SK-N-SH (cell line): ENCODE results near the gene LSP1. TPM values are rescaled to one million over a fixed set of nuclear protein-coding genes. Genes with fewer than 3 reads are reported as not detected.

ENCODE experiments used
- CTCF ChIA-PET: fragments of 300-600, 350-600 bp; formaldehyde crosslinking; extraction: SDS; loops from one replicate; lab custom pipeline; 2021; lab: Yijun Ruan, JAX
- POLR2A ChIA-PET: fragments of 350-600 bp; sonication (Branson Sonifier 250); formaldehyde crosslinking; extraction: SDS; loops from one replicate; lab custom pipeline; 2020; ENCODE audit warnings: antibody characterized with exemption, inconsistent platforms; lab: Yijun Ruan, JAX
- DNase-seq: peaks from one replicate; pipeline ENCODE4 v3.0.0; 2012
- H2AFZ ChIP-seq: fragments of 200-600 bp; sonication (generic); 2 replicates; pipeline ENCODE4 v1.8.1; 2016; ENCODE audit warnings: antibody characterized with exemption, mild to moderate bottlenecking, low read depth
- H3F3A ChIP-seq: fragments of 200-600 bp; sonication (generic); replicated peaks from 2 replicates; pipeline ENCODE3; 2016; ENCODE audit warnings: antibody characterized with exemption, mild to moderate bottlenecking; ENCODE audit not compliant: insufficient read depth
- H3K27ac ChIP-seq, 2 experiments: fragments of 200-500 bp in 1 of 2; fragments of 200-600 bp in 1 of 2; sonication (Bioruptor generic) in 1 of 2; sonication (generic), shearing (Covaris generic) in 1 of 2; 2 replicates each; pipeline versions ENCODE4 v1.5.1 to v1.6.1; 2014 to 2016; ENCODE audit warnings: low read depth in 2 of 2, inconsistent platforms in 1 of 2, low read length in 1 of 2, mild to moderate bottlenecking in 1 of 2, mixed read lengths in 1 of 2
- H3K27me3 ChIP-seq: fragments of 200-600 bp; sonication (generic), shearing (Covaris generic); 2 replicates; pipeline ENCODE4 v1.6.1; 2016; ENCODE audit warnings: mixed run types; ENCODE audit not compliant: insufficient read depth
- H3K36me3 ChIP-seq, 2 experiments: fragments of 200-500 bp in 1 of 2; fragments of 200-600 bp in 1 of 2; sonication (Bioruptor generic) in 1 of 2; sonication (generic) in 1 of 2; replicated peaks in 1 of 2; 2 replicates each; pipeline versions ENCODE3 to v1.5.1; 2014 to 2016; ENCODE audit warnings: low read length in 1 of 2, mild to moderate bottlenecking in 1 of 2; ENCODE audit not compliant: insufficient read depth in 2 of 2, control insufficient read depth in 1 of 2
- H3K4me1 ChIP-seq, 2 experiments: fragments of 200-500 bp in 1 of 2; fragments of 200-600 bp in 1 of 2; sonication (Bioruptor generic) in 1 of 2; sonication (generic), shearing (Covaris generic) in 1 of 2; 2 replicates each; pipeline versions ENCODE4 v1.5.1 to v1.6.1; 2014 to 2016; ENCODE audit warnings: low read depth in 1 of 2, low read length in 1 of 2, mixed run types in 1 of 2; ENCODE audit not compliant: insufficient read depth in 2 of 2, control insufficient read depth in 1 of 2
- H3K4me2 ChIP-seq: fragments of 200-600 bp; sonication (generic), shearing (Covaris generic); 2 replicates; pipeline ENCODE4 v1.6.1; 2017; ENCODE audit warnings: mixed run types
- H3K4me3 ChIP-seq, 2 experiments: fragments of 200-500 bp in 1 of 2; fragments of 200-600 bp in 1 of 2; sonication (Bioruptor generic) in 1 of 2; sonication (generic), shearing (Covaris generic) in 1 of 2; 2 replicates each; pipeline versions ENCODE4 v1.5.1 to v1.8.1; 2014 to 2016; ENCODE audit warnings: low read depth in 2 of 2, inconsistent platforms in 1 of 2, low read length in 1 of 2, mild to moderate bottlenecking in 1 of 2, mixed read lengths in 1 of 2, moderate library complexity in 1 of 2
- H3K79me2 ChIP-seq: fragments of 200-600 bp; sonication (generic); 2 replicates; pipeline ENCODE4 v1.8.1; 2017; ENCODE audit warnings: mild to moderate bottlenecking; ENCODE audit not compliant: insufficient read depth
- H3K9ac ChIP-seq: fragments of 200-600 bp; sonication (generic); 2 replicates; pipeline ENCODE4 v1.6.1; 2017; ENCODE audit warnings: mixed run types
- H3K9me2 ChIP-seq: fragments of 200-600 bp; sonication (generic); 2 replicates; pipeline ENCODE4 v1.6.1; 2017; ENCODE audit warnings: mixed run types
- H3K9me3 ChIP-seq: fragments of 200-600 bp; sonication (generic); 2 replicates; pipeline ENCODE4 v1.6.1; 2017; ENCODE audit warnings: mixed run types, mild to moderate bottlenecking, moderate library complexity
- H4K20me1 ChIP-seq: fragments of 200-600 bp; sonication (generic); 2 replicates; pipeline ENCODE4 v1.6.1; 2017; ENCODE audit warnings: mild to moderate bottlenecking, mixed run types; ENCODE audit not compliant: insufficient read depth
- CTCF ChIP-seq: fragments of 200-600 bp; sonication (generic); IDR thresholded peaks from 2 replicates; pipeline ENCODE4 v1.6.1; 2017; ENCODE audit warnings: antibody characterized with exemption, mild to moderate bottlenecking, moderate library complexity
- ELF1 ChIP-seq: IDR thresholded peaks from 2 replicates; pipeline ENCODE4 v1.4.0; 2012
- EP300 ChIP-seq, 2 experiments: IDR thresholded peaks; 2 replicates each; pipeline versions ENCODE4 v1.4.0 to v1.6.1; 2012; ENCODE audit warnings: borderline replicate concordance in 1 of 2, low read depth in 1 of 2, low read length in 1 of 2
- FOXJ3 ChIP-seq: sonication (generic); formaldehyde crosslinking; IDR thresholded peaks from 2 replicates; pipeline ENCODE4 v1.5.1; 2020; ENCODE audit warnings: mild to moderate bottlenecking, missing genetic modification reagents
- FOXM1 ChIP-seq: IDR thresholded peaks from 2 replicates; pipeline ENCODE4 v1.4.0; 2012; ENCODE audit warnings: low read depth, mild to moderate bottlenecking
- GATA2 ChIP-seq: sonication (generic); formaldehyde crosslinking; IDR thresholded peaks from 2 replicates; pipeline ENCODE4 v1.5.0; 2020; ENCODE audit warnings: mild to moderate bottlenecking, missing genetic modification reagents
- JUND ChIP-seq: IDR thresholded peaks from 2 replicates; pipeline ENCODE4 v1.4.0; 2012
- MEF2A ChIP-seq: IDR thresholded peaks from 2 replicates; pipeline ENCODE4 v1.4.0; 2012; ENCODE audit warnings: low read depth, borderline replicate concordance
- NFIC ChIP-seq: IDR thresholded peaks from 2 replicates; pipeline ENCODE4 v1.4.0; 2012; ENCODE audit warnings: borderline replicate concordance
- POLR2AphosphoS5 ChIP-seq: IDR thresholded peaks from 2 replicates; pipeline ENCODE4 v1.6.1; 2012; ENCODE audit warnings: low read depth, low read length
- RFX5 ChIP-seq: IDR thresholded peaks from 2 replicates; pipeline ENCODE4 v1.6.1; 2012; ENCODE audit warnings: mild to moderate bottlenecking, improper control_type of control experiment, low read length
- RXRA ChIP-seq: IDR thresholded peaks from 2 replicates; pipeline ENCODE4 v1.4.0; 2012; ENCODE audit warnings: low read depth, mild to moderate bottlenecking, borderline replicate concordance
- TAF1 ChIP-seq: IDR thresholded peaks from 2 replicates; pipeline ENCODE4 v1.6.1; 2012; ENCODE audit warnings: low read depth, mild to moderate bottlenecking, low read length, moderate library complexity, borderline replicate concordance
- TCF12 ChIP-seq: IDR thresholded peaks from 2 replicates; pipeline ENCODE4 v1.4.0; 2012
- USF1 ChIP-seq: IDR thresholded peaks from 2 replicates; pipeline ENCODE4 v1.4.0; 2012; ENCODE audit warnings: low read depth, borderline replicate concordance
- USF2 ChIP-seq: fragments of 150-350 bp; IDR thresholded peaks from 2 replicates; pipeline ENCODE4 v1.6.1; 2017; ENCODE audit warnings: antibody characterized with exemption, low read length, low read depth, borderline replicate concordance
- YY1 ChIP-seq: IDR thresholded peaks from 2 replicates; pipeline ENCODE4 v1.4.0; 2012; ENCODE audit warnings: low read depth, mild to moderate bottlenecking
- ZBTB33 ChIP-seq: IDR thresholded peaks from 2 replicates; pipeline ENCODE4 v1.4.0; 2012; ENCODE audit warnings: low read depth, borderline replicate concordance
- WGBS: methylation state at CpG from one replicate; pipeline ENCODE4 v1.1.6; 2017; ENCODE audit warnings: low lambda C conversion rate; 5-methylcytosine and 5-hydroxymethylcytosine counted together
- polyA plus RNA-seq, 3 experiments: library from polyadenylated mRNA; depleted of rRNA; stranded (reverse); fragments of >200 nt; gene quantifications; 2 replicates each; pipeline ENCODE4 v1.2.3, GENCODE V29; 2012

LSP1 gene
- polyA plus RNA-seq, 1 of the 3 experiments (the other 2 are of a cell fraction): 0.38 TPM

GRCh38 chr11:1864831-1865665, 12.2 kb downstream of the LSP1 start:
- Histone ChIP-seq H3K4me3 (no peak overlapping the region), H3K27me3 (no peaks in the 10 kb centered on the region), H2AFZ (no peak overlapping the region), H3K27ac (peak overlapping the region; percentile 50 to 61; a peak in 3 of 4 replicates), H4K20me1 (no peaks in the 10 kb centered on the region), H3K4me2 (peak overlapping the region; percentile 69; the same call in 1 of the 2 replicates), H3K9me2 (no peaks in the 10 kb centered on the region), H3K4me1 (peaks cover 18 to 44% of the 10 kb centered on the region in 2 experiments; a peak in 3 of 4 replicates), H3K9me3 (no peaks in the 10 kb centered on the region), H3F3A (no peaks in the 10 kb centered on the region), H3K36me3 (no peaks in the 10 kb centered on the region), H3K9ac (no peak overlapping the region), H3K79me2 (no peaks in the 10 kb centered on the region)
- 83% methylated on average over 22 of the region's 30 CpGs for WGBS
- TF ChIP-seq TCF12 (no peak), ZBTB33 (no peak), YY1 (no peak), RXRA (no peak), MEF2A (no peak), USF2 (no peak), POLR2AphosphoS5 (no peak), CTCF (no peak), NFIC (no peak), RFX5 (no peak), TAF1 (no peak), JUND (no peak), GATA2 (CRISPR knock-in tag) (no peak), ELF1 (no peak), EP300 (IDR thresholded peaks at IDR 0.05; ENCODE audit: borderline replicate concordance in 1 of 2, low read depth in 1 of 2, low read length in 1 of 2) (no peak), FOXJ3 (CRISPR knock-in tag) (no peak), USF1 (no peak), FOXM1 (no peak)
- POLR2A ChIA-PET: no interaction called here
- DNase-seq: peak; percentile 77
- CTCF ChIA-PET: interaction anchor here (1.8 to 2.8 kb wide), 3 partner anchors 17 to 286 kb away, joined by 4 to 11 read pairs (median 9); no protein-coding TSS in a partner anchor
